HL-60/S4 treated with phorbol 12-myristate 13-acetate at 8.2 ng/mL for 4 days and 3 days (cell line): Measurements from ENCODE around the gene SPINK6.

ENCODE experiments used
- in situ Hi-C: fragments of 300-500 bp; cut with MboI; formaldehyde crosslinking; loops from 2 replicates; pipeline ENCODE4 v1.15.0; 2022; ENCODE audit warnings: low sequenced_read_pairs

The SPINK6 gene, protein sequence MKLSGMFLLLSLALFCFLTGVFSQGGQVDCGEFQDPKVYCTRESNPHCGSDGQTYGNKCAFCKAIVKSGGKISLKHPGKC

GRCh38 chr5:148202531-148203203 is at the start of gene SPINK6:
Gene SPINK6 (plus strand): TSS chr5:148203042. CDS start chr5:148203097, 55 bp downstream.
- in situ Hi-C loops: no loop called here

- in situ Hi-C loops: no loop called here
These were observed 46.2 kb upstream of the SPINK6 start for GRCh38 chr5:148156609-148157008.

GRCh38 chr5:148162038-148162437 is 40.8 kb upstream of the SPINK6 start:
- in situ Hi-C loops: no loop called here

GRCh38 chr5:148163345-148163744 is 39.5 kb upstream of the SPINK6 start:
- in situ Hi-C loops: no loop called here

DNA sequence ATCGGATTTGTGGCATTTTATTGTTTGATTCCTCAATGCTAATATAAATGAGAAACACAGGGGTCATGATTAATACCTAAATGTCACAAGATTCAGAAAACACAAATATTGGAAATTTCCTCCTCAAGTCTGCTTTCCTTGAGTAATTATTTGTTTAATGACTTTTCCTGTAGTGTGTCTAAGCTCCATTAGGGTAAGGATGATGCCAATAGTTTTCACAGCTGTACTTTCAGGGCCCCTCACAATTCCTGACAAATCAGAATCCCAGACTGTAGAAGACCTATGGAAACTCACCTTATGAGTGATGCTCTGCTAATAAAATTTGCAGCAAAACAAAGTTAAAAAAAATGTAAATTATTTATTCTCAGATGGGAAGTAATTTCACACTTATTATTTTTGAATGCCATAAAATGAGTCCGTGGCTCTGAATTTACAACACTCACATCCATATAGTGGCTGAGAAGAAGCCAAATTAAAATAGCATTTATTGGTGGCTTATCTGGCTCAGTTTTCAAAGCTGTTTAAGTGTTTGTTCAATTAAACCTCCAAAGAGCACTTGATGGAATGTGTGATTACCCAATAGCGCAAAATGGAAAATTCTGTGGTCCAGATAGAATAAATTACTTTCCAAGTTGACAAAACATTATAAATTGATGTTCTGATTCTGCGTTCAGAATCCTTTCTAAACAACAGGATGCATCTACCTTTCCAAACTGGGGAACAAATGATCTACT is 36.1 kb upstream of the SPINK6 start:
- in situ Hi-C loops: no loop called here

DNA sequence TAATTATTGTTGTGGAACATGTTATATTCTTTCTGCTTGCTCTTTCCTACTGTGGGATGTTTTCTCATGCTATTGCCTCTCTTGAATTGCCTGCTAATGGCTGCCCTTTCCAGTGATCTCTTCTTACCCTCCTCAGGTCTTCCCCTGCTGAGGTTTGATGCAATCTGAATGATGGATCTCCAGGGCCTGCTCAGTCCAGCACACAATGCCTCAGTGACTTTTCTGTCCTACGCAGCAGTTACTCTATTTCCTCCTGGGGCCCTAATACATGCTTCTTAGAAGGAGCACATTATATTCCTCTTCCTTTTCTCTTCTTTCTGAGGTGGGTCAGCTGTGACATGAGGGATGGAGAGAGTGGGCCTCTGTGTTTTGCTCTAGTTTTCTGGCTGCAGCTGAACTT is 34.6 kb upstream of the SPINK6 start, which contains the start of gene SPINK14:
SPINK14 (plus strand) TSS at position 301 of the 400 bp plus-strand sequence. CDS start 1,187 bp downstream, outside the sequence.
- in situ Hi-C loops: no loop called here

DNA sequence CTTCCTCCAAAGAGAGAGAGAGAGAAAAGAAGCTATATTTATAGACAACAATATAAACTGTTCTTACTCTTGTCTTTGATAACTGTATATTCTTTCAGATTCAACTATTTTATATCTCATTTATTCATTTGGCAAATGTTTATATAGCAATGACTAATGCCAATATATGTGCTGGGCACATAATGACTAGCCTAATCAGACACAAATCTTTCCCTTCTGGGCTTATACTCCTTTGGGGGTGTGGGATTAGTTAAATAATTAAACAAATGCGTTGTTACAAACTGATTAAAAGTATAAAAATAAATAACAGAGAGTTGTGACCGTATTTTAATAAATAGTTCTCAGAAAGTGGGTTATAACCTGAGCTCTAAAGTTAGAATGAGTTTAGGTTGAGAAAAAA is 30.5 kb upstream of the SPINK6 start:
- in situ Hi-C loops: no loop called here

DNA sequence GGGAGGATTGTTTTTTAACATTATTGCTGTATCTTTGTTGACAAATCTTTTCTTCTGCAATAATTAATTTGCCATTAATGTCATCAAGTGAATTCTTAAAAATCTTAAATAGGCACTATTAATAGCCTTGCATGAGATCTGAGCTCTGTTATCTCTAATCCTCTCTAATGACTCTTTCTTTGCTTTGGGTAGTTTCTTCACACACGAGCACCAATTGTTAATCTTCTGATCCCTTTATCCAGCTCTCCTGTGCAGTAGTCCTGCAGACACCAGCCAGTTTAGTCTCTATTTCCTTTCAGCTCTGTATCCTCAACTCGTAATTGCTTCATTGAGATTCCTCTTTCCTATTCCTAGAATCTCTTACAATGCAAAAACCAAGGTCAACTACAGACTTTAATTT is 26.4 kb upstream of the SPINK6 start:
- in situ Hi-C loops: no loop called here

DNA sequence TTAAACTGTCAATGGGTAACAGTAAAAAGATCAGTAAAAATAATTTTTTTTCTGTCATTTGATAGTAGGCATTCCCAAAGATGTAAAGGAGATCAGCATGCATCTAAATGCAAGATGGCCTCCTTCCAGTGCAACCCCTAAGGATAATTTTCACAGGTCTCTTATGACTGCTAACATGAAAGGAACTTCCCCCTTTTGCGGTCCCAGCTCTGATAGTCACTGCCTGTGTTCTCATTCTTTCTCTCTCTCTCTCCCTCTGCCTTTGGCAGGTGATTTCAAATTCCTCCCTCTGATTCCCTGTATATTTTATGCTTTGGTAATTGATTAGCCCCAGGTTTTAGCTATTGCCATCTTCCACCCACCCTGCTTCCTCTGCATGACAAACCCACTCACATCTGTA is 25.6 kb upstream of the SPINK6 start:
- in situ Hi-C loops: no loop called here

- in situ Hi-C loops: no loop called here
These were observed 23.5 kb upstream of the SPINK6 start for GRCh38 chr5:148179234-148179824.

GRCh38 chr5:148186248-148187003 is 16.4 kb upstream of the SPINK6 start:
- in situ Hi-C loops: no loop called here

- in situ Hi-C loops: no loop called here
These were observed 11.8 kb upstream of the SPINK6 start for GRCh38 chr5:148191010-148191409.

DNA sequence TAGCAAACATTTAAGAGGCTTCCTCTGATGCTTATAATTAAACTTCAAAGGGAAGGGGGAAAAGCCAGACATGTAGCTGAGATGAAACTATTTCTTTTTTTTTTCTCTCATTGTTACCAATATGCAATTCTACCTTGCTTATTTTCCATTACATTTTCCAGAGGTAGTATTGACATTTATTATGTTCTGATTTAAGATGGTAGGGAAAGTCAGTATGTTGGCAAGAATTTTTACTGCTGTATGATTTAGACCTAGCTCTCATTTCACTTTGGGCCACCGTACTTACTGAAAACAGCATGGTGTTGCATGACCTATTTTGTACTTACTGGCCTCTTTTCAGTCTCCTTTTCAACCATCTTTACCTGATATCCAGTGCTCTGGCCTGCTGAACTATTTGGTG is 9.6 kb upstream of the SPINK6 start:
- in situ Hi-C loops: no loop called here

DNA sequence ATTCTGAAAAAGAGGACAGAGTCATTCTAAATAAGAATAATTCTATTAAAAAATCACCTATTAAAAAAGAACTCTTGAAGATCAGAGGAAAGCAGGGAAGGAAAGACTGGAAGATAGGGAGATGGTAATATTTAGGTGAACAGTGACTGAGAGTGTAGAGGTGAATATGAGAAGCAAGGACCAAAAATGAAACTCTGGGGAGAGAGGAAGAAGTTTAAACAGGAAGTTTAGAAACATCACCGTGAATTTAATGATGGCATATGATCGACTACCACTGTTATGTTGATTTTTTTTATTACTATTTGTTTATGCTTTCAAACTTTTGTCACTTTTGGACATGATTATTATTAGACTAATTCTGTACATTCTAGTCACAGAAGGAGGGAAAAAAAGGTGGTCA is 1.7 kb upstream of the SPINK6 start:
- in situ Hi-C loops: no loop called here

DNA sequence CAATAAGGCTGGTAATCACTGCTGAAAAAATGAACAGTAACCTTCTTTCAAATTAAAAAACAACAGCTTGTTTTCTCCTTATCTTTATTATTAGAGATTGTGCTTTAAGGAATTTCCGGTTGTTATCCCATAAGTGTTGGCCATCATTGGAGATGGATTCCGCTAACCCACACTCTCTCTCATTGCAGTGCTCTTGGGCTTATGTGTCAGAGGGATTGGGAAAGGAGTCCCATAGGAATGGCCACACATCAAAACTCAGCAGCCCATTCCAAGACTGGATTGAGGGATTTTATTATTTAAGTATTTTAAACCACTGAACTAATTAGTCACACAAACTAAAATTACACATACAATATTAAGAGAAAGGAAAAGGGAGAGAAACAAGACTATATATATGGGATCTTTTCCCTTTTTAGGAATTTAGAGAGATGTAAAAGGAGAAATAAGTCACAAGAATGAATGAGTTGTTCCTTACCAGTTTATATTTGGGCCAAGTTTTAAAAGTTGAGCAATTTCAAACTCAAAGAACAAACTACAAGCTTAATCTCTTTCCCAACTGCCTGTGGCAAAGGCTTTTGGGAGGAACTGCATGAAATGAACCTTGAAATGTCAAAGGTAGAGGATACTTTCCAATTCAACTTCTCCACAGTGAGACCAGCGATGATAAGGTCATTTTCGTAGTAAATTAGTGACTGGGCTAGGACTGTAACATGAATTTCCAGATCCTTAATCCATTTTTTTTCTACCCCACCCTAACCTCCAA is 2.4 kb downstream of the SPINK6 start:
- in situ Hi-C loops: no loop called here

DNA sequence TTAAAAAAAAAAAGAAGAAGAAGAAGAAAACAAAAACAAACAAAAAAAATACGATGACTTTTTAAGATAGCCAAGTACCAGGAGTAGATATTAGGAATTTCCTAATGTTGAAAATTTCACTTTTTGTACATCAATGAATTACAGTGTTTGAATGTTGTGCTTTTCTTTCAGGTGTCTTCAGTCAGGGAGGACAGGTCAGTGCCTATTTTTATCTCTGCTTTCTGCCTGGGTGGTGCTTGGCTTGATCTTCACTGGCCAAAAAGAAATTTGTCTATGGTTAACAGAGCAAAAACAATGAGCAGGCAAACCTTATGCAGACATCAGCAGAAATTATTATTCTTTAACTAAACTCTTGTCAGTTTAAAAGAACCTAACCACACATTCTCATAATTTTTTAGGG is 3.0 kb downstream of the SPINK6 start:
- in situ Hi-C loops: no loop called here

- in situ Hi-C loops: no loop called here
These were observed 3.8 kb downstream of the SPINK6 start for GRCh38 chr5:148206620-148207019.

GRCh38 chr5:148208226-148208625 is 5.4 kb downstream of the SPINK6 start:
- in situ Hi-C loops: no loop called here

GRCh38 chr5:148209151-148209770 is 6.4 kb downstream of the SPINK6 start:
- in situ Hi-C loops: no loop called here

DNA sequence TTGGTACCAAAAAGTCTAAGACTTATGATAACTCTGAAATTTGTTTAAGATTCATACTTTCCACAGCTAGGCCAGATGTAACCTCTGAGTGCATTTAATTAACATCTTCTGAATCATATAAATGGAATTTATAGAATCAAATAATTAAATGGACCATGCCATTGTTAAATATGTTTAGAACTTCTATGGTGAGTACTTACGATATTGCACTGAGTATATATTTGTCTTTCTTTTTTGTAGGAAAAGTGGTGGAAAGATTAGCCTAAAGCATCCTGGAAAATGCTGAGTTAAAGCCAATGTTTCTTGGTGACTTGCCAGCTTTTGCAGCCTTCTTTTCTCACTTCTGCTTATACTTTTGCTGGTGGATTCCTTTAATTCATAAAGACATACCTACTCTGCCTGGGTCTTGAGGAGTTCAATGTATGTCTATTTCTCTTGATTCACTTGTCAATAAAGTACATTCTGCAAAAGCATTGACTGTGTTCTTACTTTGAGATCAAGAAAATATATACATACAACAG is 11.9 kb downstream of the SPINK6 start:
- in situ Hi-C loops: no loop called here
